GM19193 (cell line): Measurements from ENCODE around the gene DPPA3.

Experiments used
- POLR2A ChIP-seq: IDR thresholded peaks from 4 replicates; pipeline ENCODE4 v1.6.1; 2011; ENCODE audit not compliant: insufficient read depth, insufficient read length; ENCODE audit errors: extremely low read depth

DPPA3 gene

DNA sequence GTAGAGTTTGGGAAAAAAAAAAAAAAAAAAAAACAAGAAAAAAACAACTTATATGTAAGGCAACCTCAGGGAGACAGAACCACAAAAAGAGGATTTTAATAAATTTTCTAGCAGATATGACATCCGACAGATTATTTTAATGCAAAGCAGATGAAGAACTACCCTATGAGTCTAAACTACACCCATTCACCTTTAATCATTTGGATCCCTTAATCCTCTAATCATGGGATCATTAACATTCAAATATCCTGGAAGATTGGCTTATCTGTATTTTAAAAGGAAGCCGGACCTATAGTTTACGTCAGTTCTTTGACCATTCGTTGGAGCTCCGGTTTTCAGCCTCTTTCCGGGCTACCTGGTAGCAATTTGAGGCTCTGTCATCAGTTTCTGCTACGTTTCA is at the start of gene DPPA3:
TSS of gene DPPA3 (plus strand) at position 301 of the 400 bp plus-strand sequence. CDS start 138 bp downstream, outside the sequence.
- no peak for TF ChIP-seq POLR2A

DNA sequence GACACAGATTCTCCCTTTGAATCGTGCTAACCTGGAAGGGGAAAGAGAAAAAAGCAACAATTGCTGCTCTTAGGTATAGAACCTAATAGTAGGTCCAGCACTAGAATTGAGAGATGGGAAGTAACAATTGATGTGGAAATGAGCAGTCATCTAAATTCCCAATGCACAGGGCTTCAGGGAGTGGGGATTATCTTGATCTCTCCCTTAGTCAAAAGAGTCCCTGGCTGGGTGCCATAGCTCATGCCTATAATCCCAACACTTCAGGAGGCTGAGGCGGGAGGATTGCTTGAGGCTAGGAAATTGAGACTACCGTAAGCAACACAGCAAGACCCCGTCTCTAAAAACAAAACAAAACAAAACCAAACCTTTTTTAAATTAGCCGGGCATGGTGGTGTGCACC is 49.5 kb upstream of the DPPA3 start:
- no peak for TF ChIP-seq POLR2A

DNA sequence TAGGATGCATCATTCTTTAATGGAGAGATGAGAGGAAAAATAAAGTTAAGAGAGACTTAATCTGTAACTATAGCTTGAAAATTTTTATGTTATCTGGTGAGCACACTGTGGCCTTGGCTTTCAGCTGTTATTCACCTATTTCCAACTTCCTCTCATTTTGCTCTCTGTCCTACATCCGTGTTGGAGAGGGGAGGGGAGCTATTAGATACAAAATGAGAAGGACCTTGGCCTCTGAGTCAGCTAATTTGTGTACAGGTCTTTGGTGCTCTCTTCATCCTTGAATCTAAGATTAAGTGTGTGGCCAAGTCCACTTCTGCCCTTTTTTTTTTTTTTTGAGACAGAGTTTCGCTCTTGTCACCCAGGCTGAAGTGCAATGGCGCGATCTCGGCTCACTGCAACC is 44.6 kb upstream of the DPPA3 start:
- TF ChIP-seq POLR2A: no peak

DNA sequence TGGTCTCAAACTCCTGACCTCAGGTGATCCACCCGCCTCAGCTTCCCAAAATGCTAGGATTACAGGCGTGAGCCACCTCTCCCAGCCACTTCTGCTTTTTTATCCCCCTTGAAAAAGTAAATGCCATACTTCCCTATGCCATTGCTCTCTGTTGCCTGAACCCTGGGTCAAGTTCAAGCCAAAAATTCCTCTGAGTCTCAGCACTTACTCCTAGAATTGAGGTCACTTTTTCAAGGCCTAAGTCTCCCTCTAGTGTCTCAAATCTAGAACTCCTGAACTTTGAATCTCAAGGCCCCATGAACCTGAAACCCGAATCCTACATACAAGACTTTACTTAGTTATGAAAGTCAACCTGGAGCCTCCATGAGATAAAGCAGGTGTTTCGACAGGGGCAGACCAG is 44.1 kb upstream of the DPPA3 start:
- TF ChIP-seq POLR2A: no peak

DNA sequence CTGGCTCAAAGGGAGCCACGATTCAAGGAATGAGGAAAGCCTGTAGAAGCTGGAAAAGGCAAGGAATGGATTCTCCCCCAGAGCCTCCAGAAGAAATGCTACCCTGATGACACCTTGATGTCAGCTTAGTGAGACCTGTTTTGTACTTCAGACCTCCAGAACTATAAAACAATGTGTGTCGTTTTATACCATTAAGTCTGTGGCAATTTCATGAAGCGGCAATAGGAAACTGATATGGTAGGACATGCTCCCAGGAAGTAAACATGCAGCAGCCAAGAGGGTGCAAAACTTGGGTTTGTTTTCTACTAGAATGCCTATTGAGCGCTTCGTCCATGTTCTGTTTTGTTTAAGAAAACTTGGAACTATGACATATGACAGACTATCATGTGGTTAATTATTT is 43.1 kb upstream of the DPPA3 start:
- no peak for TF ChIP-seq POLR2A

DNA sequence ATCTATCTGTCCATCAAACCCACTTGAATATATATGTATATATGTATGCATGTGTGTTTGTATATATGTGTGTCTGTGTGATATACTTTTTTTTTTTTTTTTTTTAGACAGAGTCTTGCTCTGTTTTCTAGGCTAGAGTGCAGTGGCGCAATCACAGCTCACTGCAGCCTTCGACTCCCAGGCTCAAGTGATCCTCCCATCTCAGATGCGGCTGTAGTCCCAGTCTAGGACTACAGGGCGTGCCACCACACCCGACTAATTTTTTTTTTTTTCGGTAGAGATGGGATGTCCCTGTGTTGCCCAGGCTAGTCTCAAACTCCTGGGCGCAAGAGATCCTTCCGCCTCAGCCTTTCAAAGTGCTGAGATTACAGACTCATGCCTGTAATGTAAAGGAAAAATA is 32.5 kb upstream of the DPPA3 start:
- no peak for TF ChIP-seq POLR2A

DNA sequence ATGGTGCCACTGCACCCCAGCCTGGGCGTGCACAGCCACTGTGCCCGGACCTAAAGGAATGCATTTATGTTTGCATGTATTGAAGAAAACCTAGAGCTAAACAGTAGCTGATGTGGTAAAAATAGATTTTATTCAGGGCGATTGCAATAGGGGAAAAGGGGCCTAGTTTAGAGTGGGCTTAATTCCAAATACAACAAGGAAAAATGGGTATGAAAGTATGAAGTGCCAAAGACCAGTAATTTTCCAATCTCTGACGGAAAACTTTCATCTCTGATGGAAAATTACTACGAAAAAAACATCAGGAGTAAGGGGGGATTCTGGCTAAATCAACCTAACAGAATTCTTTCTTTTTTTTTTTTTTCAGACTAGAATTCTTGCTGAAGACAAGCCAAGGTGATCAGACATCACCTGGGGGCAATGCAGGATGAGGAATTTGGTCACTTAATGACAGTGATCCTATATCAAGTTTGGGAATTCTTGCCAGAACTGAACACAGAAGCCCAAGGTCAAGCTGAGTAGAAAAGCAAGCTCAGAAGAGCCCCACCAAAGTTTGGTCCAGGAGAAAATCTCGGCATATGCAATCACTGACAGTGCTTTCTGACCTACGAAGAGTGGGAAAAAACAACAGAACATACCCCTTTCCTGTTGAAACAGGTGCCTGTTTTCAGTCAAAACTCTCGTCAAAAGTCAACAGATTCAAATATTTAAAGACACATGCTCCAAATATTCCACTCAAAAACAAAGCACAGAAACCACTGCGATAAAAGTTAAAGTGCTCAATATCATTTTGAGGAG is 31.8 kb upstream of the DPPA3 start:
- TF ChIP-seq POLR2A: no peak

DNA sequence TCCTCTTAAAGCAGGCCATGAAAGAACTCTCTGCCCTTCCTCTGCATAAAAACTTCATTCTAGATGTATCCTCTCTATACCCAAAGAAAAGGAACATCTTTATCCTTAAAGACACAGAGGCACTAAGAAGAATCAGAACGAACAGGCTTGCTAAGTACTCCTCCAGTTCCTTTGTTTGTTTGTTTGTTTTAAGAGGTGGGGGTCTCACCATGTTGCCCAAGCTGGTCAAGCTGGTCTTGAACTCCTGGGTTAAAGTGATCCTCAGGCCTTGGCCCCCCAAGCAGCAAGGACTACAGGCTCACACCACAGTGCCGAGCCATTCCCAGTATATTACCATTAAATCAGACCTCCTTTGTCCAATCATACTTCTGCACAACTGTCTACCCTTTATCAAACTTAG is 29.7 kb upstream of the DPPA3 start:
- no peak for TF ChIP-seq POLR2A

DNA sequence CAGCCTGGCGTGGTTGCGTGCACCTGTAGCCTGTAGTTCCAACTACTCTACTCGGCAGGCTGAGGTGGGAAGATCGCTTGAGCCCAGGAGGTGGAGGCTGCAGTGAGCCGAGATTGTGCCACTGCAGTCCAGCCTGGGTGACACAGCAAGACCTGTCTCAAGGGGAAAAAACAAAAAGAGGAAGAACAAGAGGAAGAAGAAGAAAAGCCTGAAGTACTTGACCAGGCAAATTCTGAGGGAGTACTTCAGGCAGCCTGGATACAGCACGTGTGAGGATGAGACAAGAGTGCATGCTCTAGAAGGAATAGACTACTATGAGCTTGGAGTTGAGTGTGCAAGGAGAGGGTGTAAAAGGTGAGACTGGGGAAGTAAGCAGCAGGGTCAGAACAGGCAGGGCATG is 17.4 kb upstream of the DPPA3 start:
- no peak for TF ChIP-seq POLR2A

DNA sequence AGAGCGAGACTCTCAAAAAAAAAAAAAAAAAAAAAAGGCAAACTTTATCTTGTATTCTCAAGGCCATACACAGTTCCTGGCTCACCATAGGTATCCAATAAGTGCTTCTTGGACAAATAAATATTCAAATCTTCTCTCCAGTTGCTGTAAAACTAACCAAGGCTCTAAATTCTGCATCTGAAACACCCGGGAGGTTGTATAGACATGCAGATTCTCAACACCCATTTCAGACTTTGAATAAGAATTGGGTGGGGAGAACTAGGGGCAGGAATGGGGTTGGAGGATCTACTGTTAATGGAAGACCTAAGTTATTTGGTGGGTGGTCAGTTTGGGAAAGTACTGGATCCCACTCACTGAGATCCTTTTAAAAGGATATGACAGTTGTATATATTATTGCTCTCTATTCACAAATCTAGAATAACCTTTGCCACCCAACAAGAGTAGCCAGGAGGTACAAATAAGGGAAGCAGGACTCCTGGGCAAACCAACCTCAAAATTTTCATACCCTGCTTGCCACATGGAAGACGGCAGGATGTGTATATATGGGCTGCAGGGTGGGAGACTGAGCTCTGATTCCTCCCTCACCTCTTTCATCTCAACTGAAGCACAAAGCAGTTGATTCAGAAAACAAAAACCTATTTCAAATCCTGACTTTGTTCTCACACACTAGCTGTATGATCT is 16.5 kb upstream of the DPPA3 start:
- no peak for TF ChIP-seq POLR2A

DNA sequence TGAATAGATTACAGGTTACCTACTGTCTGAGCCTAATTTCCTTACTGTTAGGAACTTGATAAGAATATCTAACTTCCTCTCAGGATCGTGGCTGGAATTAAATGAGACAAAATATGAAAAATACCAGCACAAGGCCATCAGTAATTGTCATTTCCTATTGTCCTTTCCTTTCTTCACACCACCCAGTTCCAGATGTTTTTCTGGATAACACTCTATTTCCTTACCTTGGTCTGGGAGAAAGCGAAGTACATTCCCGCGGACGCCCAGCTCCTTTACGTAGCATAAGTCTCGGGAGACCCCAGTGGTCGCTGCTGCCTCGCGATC is 16.0 kb upstream of the DPPA3 start:
- TF ChIP-seq POLR2A: no peak

DNA sequence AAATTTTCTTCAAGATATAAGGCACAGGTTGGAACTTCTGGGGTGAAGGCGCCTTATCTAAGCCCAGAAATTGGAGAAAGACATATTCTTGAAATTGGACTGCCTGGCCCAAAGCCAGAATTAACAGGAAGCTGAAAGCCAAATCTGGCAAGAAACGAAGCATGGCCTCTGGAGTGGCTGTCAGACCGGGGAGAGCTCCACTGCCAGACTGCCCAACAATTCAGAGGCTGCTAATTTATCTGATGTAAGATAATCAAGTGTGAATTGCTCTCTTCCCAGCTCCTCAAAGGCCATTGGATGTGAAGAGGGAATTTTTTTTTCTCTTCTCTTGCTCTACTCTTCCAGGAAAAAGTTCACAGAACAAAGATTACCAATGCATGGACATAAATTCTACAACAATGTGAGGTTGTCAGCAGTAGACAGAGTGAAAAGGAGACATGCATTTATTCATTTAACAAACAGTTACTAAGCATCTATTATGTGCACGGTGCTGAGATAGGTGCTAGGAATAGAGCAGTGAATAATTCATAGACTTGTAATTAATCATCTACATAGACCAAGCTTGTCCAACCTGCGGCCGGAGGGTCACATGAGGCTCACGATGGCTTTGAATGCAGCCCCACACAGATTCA is 15.6 kb upstream of the DPPA3 start, which contains the start of gene GDF3:
TSS of gene GDF3 (minus strand) at position 210 of the 632 bp plus-strand sequence. CDS start at position 163, 47 bp downstream.
- TF ChIP-seq POLR2A: no peak

DNA sequence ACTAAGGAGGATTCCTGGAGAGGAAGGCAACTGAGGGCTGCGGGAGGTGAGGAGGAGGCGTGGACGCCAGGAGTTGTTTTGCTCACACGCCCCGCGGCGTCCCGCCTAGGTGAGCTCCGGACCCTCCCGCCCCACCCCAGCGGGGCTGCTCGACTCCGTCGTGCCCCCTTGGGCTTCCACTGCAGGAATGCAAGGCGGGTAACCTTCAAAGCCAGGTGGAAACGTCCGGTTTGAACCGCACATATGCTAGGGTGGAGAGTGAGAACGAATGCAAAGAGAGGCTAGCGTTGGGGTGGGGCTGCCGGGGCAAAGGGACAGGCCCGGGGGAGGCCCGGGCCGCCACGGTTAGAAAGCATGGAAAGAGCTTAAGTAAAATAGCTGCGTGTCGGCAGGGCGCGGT is 5.4 kb upstream of the DPPA3 start:
- no peak for TF ChIP-seq POLR2A

DNA sequence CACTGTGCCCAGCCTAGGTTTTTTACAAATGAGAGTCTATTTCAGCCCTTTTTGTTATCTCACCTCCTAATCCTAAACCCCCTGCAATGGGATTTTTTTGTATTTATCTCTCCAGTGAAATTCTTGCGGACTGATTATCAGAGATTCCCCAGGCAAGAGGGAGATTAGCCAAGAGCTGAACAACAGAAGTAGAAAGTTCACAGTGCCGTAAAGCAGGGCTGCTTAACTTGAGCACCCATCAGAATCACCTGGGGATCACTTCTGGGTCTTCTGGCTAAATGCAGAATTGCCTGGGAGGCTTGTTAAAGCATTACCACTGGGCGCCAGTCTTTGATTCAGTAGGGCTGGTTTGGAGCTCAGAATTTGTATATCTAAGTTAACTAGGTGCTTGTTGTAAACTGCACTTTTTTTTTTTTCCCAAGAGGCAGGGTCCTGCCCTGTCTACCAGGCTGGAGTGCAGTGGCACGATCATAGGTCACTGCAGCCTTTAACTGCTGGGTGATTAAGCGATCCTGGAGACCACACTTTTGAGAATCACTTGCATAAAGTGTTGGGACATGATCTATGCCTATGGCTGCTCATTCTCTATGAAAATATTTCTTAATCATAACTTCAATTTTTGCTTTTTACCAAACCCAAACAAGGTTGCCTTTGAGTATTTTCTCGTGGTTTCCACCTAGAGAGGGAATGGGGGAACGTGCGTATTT is 1.1 kb upstream of the DPPA3 start:
- no peak for TF ChIP-seq POLR2A

DNA sequence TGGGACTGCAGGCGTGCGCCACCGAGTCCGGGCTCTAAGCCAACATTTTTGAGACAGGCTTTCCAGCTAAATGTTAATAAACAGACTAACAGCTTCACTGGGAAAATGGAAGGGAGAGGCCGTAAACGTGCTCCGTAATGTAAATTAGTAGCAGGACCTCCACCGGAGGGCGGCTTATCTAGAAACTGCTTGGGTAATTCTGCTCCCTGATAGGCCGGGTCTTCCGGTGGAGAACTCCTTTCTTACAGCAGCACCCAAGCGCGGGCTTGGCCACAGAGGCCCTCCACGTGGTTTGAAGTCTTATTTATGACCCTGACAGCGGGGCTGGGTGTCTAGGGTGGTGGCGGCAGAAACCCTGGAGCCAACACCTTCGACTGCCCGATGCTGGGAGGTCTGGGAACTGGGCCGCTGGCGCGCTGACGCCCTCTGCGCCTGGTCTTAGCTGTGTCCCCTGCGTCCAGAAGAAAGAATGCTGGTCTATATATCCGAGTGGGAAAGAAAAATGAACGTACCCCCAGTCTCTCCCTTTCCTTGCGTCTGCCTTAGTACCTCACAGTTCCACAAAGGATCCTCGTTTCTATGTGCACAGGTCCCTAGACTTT is 1.7 kb downstream of the DPPA3 start:
- TF ChIP-seq POLR2A: no peak
